BE2C (cell line): ENCODE results near the gene GLIS1.

ENCODE experiments used
- DNase-seq: peaks from one replicate; pipeline ENCODE4 v3.0.0-alpha.2; 2020
- H3K27me3 ChIP-seq: fragments of 250-450 bp; sonication (Bioruptor Pico); 2 replicates; pipeline ENCODE4 v1.5.1; 2020; ENCODE audit warnings: mild to moderate bottlenecking
- H3K36me3 ChIP-seq: fragments of 250-450 bp; sonication (Bioruptor Pico); 2 replicates; pipeline ENCODE4 v1.5.1; 2020; ENCODE audit warnings: mild to moderate bottlenecking
- H3K4me1 ChIP-seq: fragments of 250-450 bp; sonication (Bioruptor Pico); 2 replicates; pipeline ENCODE4 v1.5.1; 2020
- H3K4me3 ChIP-seq: 2 replicates; pipeline ENCODE4 v1.5.1; 2011; ENCODE audit warnings: low read depth, low read length
- H3K9me3 ChIP-seq: fragments of 250-450 bp; sonication (Bioruptor Pico); 2 replicates; pipeline ENCODE4 v1.5.1; 2020
- CTCF ChIP-seq: IDR thresholded peaks from 2 replicates; pipeline ENCODE4 v1.5.1; 2012; ENCODE audit warnings: mild to moderate bottlenecking, low read depth, low read length

GLIS1 gene

GRCh38 chr1:53561503-53562105 is 177.4 kb downstream of the GLIS1 start:
- H3K4me1 ChIP-seq = no peaks in the 10 kb centered on the region
- H3K27me3 ChIP-seq = no peaks in the 10 kb centered on the region
- TF ChIP-seq CTCF = no peak
- no peak overlapping the region for H3K4me3 ChIP-seq
- DNase-seq = no peak
- no peaks in the 10 kb centered on the region for H3K9me3 ChIP-seq
- no peaks in the 10 kb centered on the region for H3K36me3 ChIP-seq

GRCh38 chr1:53560581-53561502 is 178.1 kb downstream of the GLIS1 start:
- no peaks in the 10 kb centered on the region for H3K27me3 ChIP-seq
- TF ChIP-seq CTCF = no peak
- H3K4me1 ChIP-seq = no peaks in the 10 kb centered on the region
- no peaks in the 10 kb centered on the region for H3K9me3 ChIP-seq
- no peak for DNase-seq
- no peak overlapping the region for H3K4me3 ChIP-seq
- no peaks in the 10 kb centered on the region for H3K36me3 ChIP-seq

- Histone ChIP-seq H3K4me1 (no peaks in the 10 kb centered on the region), H3K4me3 (no peak overlapping the region), H3K27me3 (no peaks in the 10 kb centered on the region), H3K36me3 (no peaks in the 10 kb centered on the region), H3K9me3 (no peaks in the 10 kb centered on the region)
- no peak for TF ChIP-seq CTCF
- DNase-seq = no peak
These were observed 178.9 kb downstream of the GLIS1 start for GRCh38 chr1:53559854-53560580.

- no peak for DNase-seq
- no peaks in the 10 kb centered on the region for H3K36me3 ChIP-seq
- H3K4me1 ChIP-seq = no peaks in the 10 kb centered on the region
- TF ChIP-seq CTCF = no peak
- no peak overlapping the region for H3K4me3 ChIP-seq
- no peaks in the 10 kb centered on the region for H3K27me3 ChIP-seq
- no peaks in the 10 kb centered on the region for H3K9me3 ChIP-seq
These were observed 179.6 kb downstream of the GLIS1 start for GRCh38 chr1:53559391-53559815.

- no peaks in the 10 kb centered on the region for H3K36me3 ChIP-seq
These were observed 180.1 kb downstream of the GLIS1 start for GRCh38 chr1:53558739-53559315.

More at GRCh38 chr1:53558739-53559315, 180.1 kb downstream of the GLIS1 start:
- Histone ChIP-seq H3K4me1 (no peaks in the 10 kb centered on the region), H3K27me3 (no peaks in the 10 kb centered on the region), H3K4me3 (no peak overlapping the region), H3K9me3 (no peaks in the 10 kb centered on the region)
- no peak for DNase-seq
- no peak for TF ChIP-seq CTCF
